ENCODE measurements around the gene CNIH3.
A peak's percentile ranks its signal among the peaks of the same experiment; 100 is the strongest.
"Not testable (repeated sequence)": the region's sequence is repeated elsewhere in the genome, so short reads cannot be mapped to it uniquely, and the experiment has no call there.

CNIH3 gene

GRCh38 chr1:224615861-224616755 is at the start of gene CNIH3:
Gene CNIH3 (plus strand): TSS chr1:224616317. CDS start chr1:224617175, 858 bp downstream.
- Mint-ChIP-seq H3K9me3 (no peaks in the 10 kb centered on the region), H3K36me3 (no peaks in the 10 kb centered on the region), H3K27ac (no peak within 1 kb of the TSS), H3K4me3 (peak within 1 kb of the TSS; percentile 74), H3K4me1 (peaks cover 39% of the 10 kb centered on the region)
- ATAC-seq, result peak; percentile 64
- peak in 1 of 2 donors; percentile 64 for DNase-seq (ENCODE audit: low spot score in 2 of 2)

GRCh38 chr1:224566492-224566891 is 49.6 kb upstream of the CNIH3 start:
- ATAC-seq; DNase-seq (ENCODE audit: low spot score in 2 of 2); H3K9me3 Mint-ChIP-seq; H3K36me3 Mint-ChIP-seq; H3K4me3 Mint-ChIP-seq; H3K27ac Mint-ChIP-seq; H3K4me1 Mint-ChIP-seq: not testable (repeated sequence)

- H3K4me3 Mint-ChIP-seq, result no peak overlapping the region
- no peak overlapping the region for H3K27ac Mint-ChIP-seq
- no peaks in the 10 kb centered on the region for H3K36me3 Mint-ChIP-seq
- H3K4me1 Mint-ChIP-seq, result peaks cover 5% of the 10 kb centered on the region
- no peak for ATAC-seq
- DNase-seq (ENCODE audit: low spot score in 2 of 2), result no peak
- H3K9me3 Mint-ChIP-seq, result no peaks in the 10 kb centered on the region
Measured at GRCh38 chr1:224569276-224569675, 46.8 kb upstream of the CNIH3 start.

GRCh38 chr1:224571975-224572374 is 44.1 kb upstream of the CNIH3 start:
- H3K4me1 Mint-ChIP-seq; ATAC-seq; H3K27ac Mint-ChIP-seq; DNase-seq (ENCODE audit: low spot score in 2 of 2); H3K36me3 Mint-ChIP-seq; H3K4me3 Mint-ChIP-seq; H3K9me3 Mint-ChIP-seq: not testable (repeated sequence)

GRCh38 chr1:224579526-224579925 is 36.6 kb upstream of the CNIH3 start:
- Mint-ChIP-seq H3K4me1 (no peaks in the 10 kb centered on the region), H3K27ac (no peak overlapping the region), H3K4me3 (no peak overlapping the region), H3K9me3 (peaks cover 8% of the 10 kb centered on the region), H3K36me3 (no peaks in the 10 kb centered on the region)
- DNase-seq (ENCODE audit: low spot score in 2 of 2) (no peak), ATAC-seq (no peak)

GRCh38 chr1:224580006-224580405 is 36.1 kb upstream of the CNIH3 start:
- no peak for ATAC-seq
- Mint-ChIP-seq H3K4me1 (no peaks in the 10 kb centered on the region), H3K36me3 (no peaks in the 10 kb centered on the region)

GRCh38 chr1:224582041-224582440 is 34.1 kb upstream of the CNIH3 start:
- H3K4me3 Mint-ChIP-seq, result no peak overlapping the region
- ATAC-seq, result no peak
- H3K4me1 Mint-ChIP-seq, result no peaks in the 10 kb centered on the region
- H3K27ac Mint-ChIP-seq, result no peak overlapping the region
- no peaks in the 10 kb centered on the region for H3K36me3 Mint-ChIP-seq
- no peak for DNase-seq (ENCODE audit: low spot score in 2 of 2)
- H3K9me3 Mint-ChIP-seq, result peaks cover 1% of the 10 kb centered on the region

More at GRCh38 chr1:224580006-224580405, 36.1 kb upstream of the CNIH3 start:
- no peak overlapping the region for H3K27ac Mint-ChIP-seq
- H3K9me3 Mint-ChIP-seq, result peaks cover 8% of the 10 kb centered on the region
- DNase-seq (ENCODE audit: low spot score in 2 of 2), result no peak
- no peak overlapping the region for H3K4me3 Mint-ChIP-seq

- Mint-ChIP-seq H3K27ac (no peak overlapping the region), H3K36me3 (no peaks in the 10 kb centered on the region), H3K4me1 (no peaks in the 10 kb centered on the region), H3K4me3 (no peak overlapping the region), H3K9me3 (no peaks in the 10 kb centered on the region)
- DNase-seq (ENCODE audit: low spot score in 2 of 2) (no peak), ATAC-seq (no peak)
Measured at GRCh38 chr1:224583774-224584173, 32.3 kb upstream of the CNIH3 start.

GRCh38 chr1:224585051-224585450 is 31.1 kb upstream of the CNIH3 start:
- DNase-seq (ENCODE audit: low spot score in 2 of 2) (no peak), ATAC-seq (no peak)
- Mint-ChIP-seq H3K4me3 (no peak overlapping the region), H3K4me1 (no peaks in the 10 kb centered on the region), H3K36me3 (no peaks in the 10 kb centered on the region), H3K27ac (no peak overlapping the region), H3K9me3 (no peaks in the 10 kb centered on the region)

GRCh38 chr1:224587051-224587450 is 29.1 kb upstream of the CNIH3 start:
- DNase-seq (ENCODE audit: low spot score in 2 of 2) (no peak), ATAC-seq (no peak)
- H3K27ac Mint-ChIP-seq, result no peak overlapping the region
- H3K4me3 Mint-ChIP-seq, result no peak overlapping the region
- no peaks in the 10 kb centered on the region for H3K36me3 Mint-ChIP-seq
- peaks cover 2% of the 10 kb centered on the region for H3K4me1 Mint-ChIP-seq
- H3K9me3 Mint-ChIP-seq, result no peaks in the 10 kb centered on the region

- Mint-ChIP-seq H3K27ac (no peak overlapping the region), H3K4me1 (peaks cover 14% of the 10 kb centered on the region), H3K9me3 (no peaks in the 10 kb centered on the region), H3K36me3 (no peaks in the 10 kb centered on the region), H3K4me3 (no peak overlapping the region)
- no peak for DNase-seq (ENCODE audit: low spot score in 2 of 2)
- no peak for ATAC-seq
Measured at GRCh38 chr1:224588515-224588914, 27.6 kb upstream of the CNIH3 start.

- no peak overlapping the region for H3K27ac Mint-ChIP-seq
- no peak for DNase-seq (ENCODE audit: low spot score in 2 of 2)
- ATAC-seq, result no peak
- H3K36me3 Mint-ChIP-seq, result no peaks in the 10 kb centered on the region
- H3K4me3 Mint-ChIP-seq, result no peak overlapping the region
- no peaks in the 10 kb centered on the region for H3K9me3 Mint-ChIP-seq
- H3K4me1 Mint-ChIP-seq, result peaks cover 14% of the 10 kb centered on the region
Measured at GRCh38 chr1:224589006-224589405, 27.1 kb upstream of the CNIH3 start.

- Mint-ChIP-seq H3K27ac (no peak overlapping the region), H3K4me3 (no peak overlapping the region), H3K36me3 (no peaks in the 10 kb centered on the region), H3K9me3 (no peaks in the 10 kb centered on the region), H3K4me1 (peaks cover 14% of the 10 kb centered on the region)
- ATAC-seq, result no peak
- DNase-seq (ENCODE audit: low spot score in 2 of 2), result no peak
Measured at GRCh38 chr1:224591326-224591725, 24.8 kb upstream of the CNIH3 start.

GRCh38 chr1:224592636-224593582 is 23.2 kb upstream of the CNIH3 start:
- H3K36me3 Mint-ChIP-seq, result no peaks in the 10 kb centered on the region
- ATAC-seq (no peak), DNase-seq (ENCODE audit: low spot score in 2 of 2) (no peak)
- no peaks in the 10 kb centered on the region for H3K9me3 Mint-ChIP-seq
- peaks cover 14% of the 10 kb centered on the region for H3K4me1 Mint-ChIP-seq
- no peak overlapping the region for H3K4me3 Mint-ChIP-seq
- no peak overlapping the region for H3K27ac Mint-ChIP-seq

GRCh38 chr1:224594360-224594759 is 21.8 kb upstream of the CNIH3 start:
- no peak overlapping the region for H3K4me3 Mint-ChIP-seq
- DNase-seq (ENCODE audit: low spot score in 2 of 2) (no peak), ATAC-seq (no peak)
- H3K9me3 Mint-ChIP-seq, result no peaks in the 10 kb centered on the region
- H3K27ac Mint-ChIP-seq, result no peak overlapping the region
- H3K4me1 Mint-ChIP-seq, result peaks cover 14% of the 10 kb centered on the region
- H3K36me3 Mint-ChIP-seq, result no peaks in the 10 kb centered on the region
